ENCODE results near the gene OSTM1.
"Not testable (repeated sequence)": the region's sequence is repeated elsewhere in the genome, so short reads cannot be mapped to it uniquely, and the experiment has no call there.

OSTM1 gene

GRCh38 chr6:108009894-108010293, 64.6 kb downstream of the OSTM1 start:
- Histone ChIP-seq H3K4me3 (ENCODE audit: low read depth in 1 of 2, low read length in 2 of 2) (no peak overlapping the region), H3K27me3 (ENCODE audit: control insufficient read depth in 1 of 2, insufficient read depth in 2 of 2, low read length in 2 of 2) (no peaks in the 10 kb centered on the region), H3K9me3 (ENCODE audit: low read length) (no peaks in the 10 kb centered on the region), H3K36me3 (ENCODE audit: insufficient read depth, low read length) (no peaks in the 10 kb centered on the region), H3K4me1 (ENCODE audit: insufficient read depth, low read length) (no peaks in the 10 kb centered on the region), H3K9ac (ENCODE audit: low read length) (no peak overlapping the region), H3K27ac (ENCODE audit: low read depth, low read length) (no peak overlapping the region)

- not testable (repeated sequence) for H3K9me3 ChIP-seq (ENCODE audit: low read length); H3K27me3 ChIP-seq (ENCODE audit: control insufficient read depth in 1 of 2, insufficient read depth in 2 of 2, low read length in 2 of 2); H3K27ac ChIP-seq (ENCODE audit: low read depth, low read length); H3K4me1 ChIP-seq (ENCODE audit: insufficient read depth, low read length); H3K9ac ChIP-seq (ENCODE audit: low read length); H3K4me3 ChIP-seq (ENCODE audit: low read depth in 1 of 2, low read length in 2 of 2); H3K36me3 ChIP-seq (ENCODE audit: insufficient read depth, low read length)
These were observed 65.3 kb downstream of the OSTM1 start for GRCh38 chr6:108009258-108009657.

- Histone ChIP-seq H3K9ac (ENCODE audit: low read length) (no peak overlapping the region), H3K36me3 (ENCODE audit: insufficient read depth, low read length) (no peaks in the 10 kb centered on the region), H3K4me3 (ENCODE audit: low read depth in 1 of 2, low read length in 2 of 2) (no peak overlapping the region), H3K4me1 (ENCODE audit: insufficient read depth, low read length) (no peaks in the 10 kb centered on the region), H3K27ac (ENCODE audit: low read depth, low read length) (no peak overlapping the region), H3K27me3 (ENCODE audit: control insufficient read depth in 1 of 2, insufficient read depth in 2 of 2, low read length in 2 of 2) (no peaks in the 10 kb centered on the region), H3K9me3 (ENCODE audit: low read length) (no peaks in the 10 kb centered on the region)
These were observed 66.2 kb downstream of the OSTM1 start for GRCh38 chr6:108008363-108008762.

- Histone ChIP-seq H3K36me3 (ENCODE audit: insufficient read depth, low read length) (no peaks in the 10 kb centered on the region), H3K27me3 (ENCODE audit: control insufficient read depth in 1 of 2, insufficient read depth in 2 of 2, low read length in 2 of 2) (no peaks in the 10 kb centered on the region), H3K27ac (ENCODE audit: low read depth, low read length) (no peak overlapping the region), H3K9me3 (ENCODE audit: low read length) (no peaks in the 10 kb centered on the region), H3K4me3 (ENCODE audit: low read depth in 1 of 2, low read length in 2 of 2) (no peak overlapping the region), H3K4me1 (ENCODE audit: insufficient read depth, low read length) (no peaks in the 10 kb centered on the region), H3K9ac (ENCODE audit: low read length) (no peak overlapping the region)
These were observed 68.6 kb downstream of the OSTM1 start for GRCh38 chr6:108005961-108006360.

- Histone ChIP-seq H3K27ac (ENCODE audit: low read depth, low read length) (no peak overlapping the region), H3K4me1 (ENCODE audit: insufficient read depth, low read length) (no peaks in the 10 kb centered on the region), H3K9ac (ENCODE audit: low read length) (no peak overlapping the region), H3K4me3 (ENCODE audit: low read depth in 1 of 2, low read length in 2 of 2) (no peak overlapping the region), H3K9me3 (ENCODE audit: low read length) (no peaks in the 10 kb centered on the region), H3K27me3 (ENCODE audit: control insufficient read depth in 1 of 2, insufficient read depth in 2 of 2, low read length in 2 of 2) (no peaks in the 10 kb centered on the region), H3K36me3 (ENCODE audit: insufficient read depth, low read length) (no peaks in the 10 kb centered on the region)
These were observed 69.7 kb downstream of the OSTM1 start for GRCh38 chr6:108004861-108005260.

GRCh38 chr6:108002365-108003221, 71.9 kb downstream of the OSTM1 start:
- Histone ChIP-seq H3K4me1 (ENCODE audit: insufficient read depth, low read length) (no peaks in the 10 kb centered on the region), H3K27me3 (ENCODE audit: control insufficient read depth in 1 of 2, insufficient read depth in 2 of 2, low read length in 2 of 2) (no peaks in the 10 kb centered on the region), H3K9ac (ENCODE audit: low read length) (no peak overlapping the region), H3K27ac (ENCODE audit: low read depth, low read length) (no peak overlapping the region), H3K9me3 (ENCODE audit: low read length) (no peaks in the 10 kb centered on the region), H3K36me3 (ENCODE audit: insufficient read depth, low read length) (no peaks in the 10 kb centered on the region), H3K4me3 (ENCODE audit: low read depth in 1 of 2, low read length in 2 of 2) (no peak overlapping the region)

- Histone ChIP-seq H3K9ac (ENCODE audit: low read length) (no peak overlapping the region), H3K27ac (ENCODE audit: low read depth, low read length) (no peak overlapping the region), H3K27me3 (ENCODE audit: control insufficient read depth in 1 of 2, insufficient read depth in 2 of 2, low read length in 2 of 2) (no peaks in the 10 kb centered on the region), H3K9me3 (ENCODE audit: low read length) (no peaks in the 10 kb centered on the region), H3K4me1 (ENCODE audit: insufficient read depth, low read length) (no peaks in the 10 kb centered on the region), H3K36me3 (ENCODE audit: insufficient read depth, low read length) (no peaks in the 10 kb centered on the region), H3K4me3 (ENCODE audit: low read depth in 1 of 2, low read length in 2 of 2) (no peak overlapping the region)
These were observed 72.8 kb downstream of the OSTM1 start for GRCh38 chr6:108001696-108002231.

- not testable (repeated sequence) for H3K4me1 ChIP-seq (ENCODE audit: insufficient read depth, low read length); H3K36me3 ChIP-seq (ENCODE audit: insufficient read depth, low read length); H3K4me3 ChIP-seq (ENCODE audit: low read depth in 1 of 2, low read length in 2 of 2); H3K9ac ChIP-seq (ENCODE audit: low read length); H3K27me3 ChIP-seq (ENCODE audit: control insufficient read depth in 1 of 2, insufficient read depth in 2 of 2, low read length in 2 of 2); H3K9me3 ChIP-seq (ENCODE audit: low read length); H3K27ac ChIP-seq (ENCODE audit: low read depth, low read length)
These were observed 74.3 kb downstream of the OSTM1 start for GRCh38 chr6:108000259-108000658.

GRCh38 chr6:107999341-107999740, 75.2 kb downstream of the OSTM1 start:
- H3K9me3 ChIP-seq (ENCODE audit: low read length) = no peaks in the 10 kb centered on the region

GRCh38 chr6:107991772-107992550, 82.6 kb downstream of the OSTM1 start:
- H3K36me3 ChIP-seq (ENCODE audit: insufficient read depth, low read length) = no peaks in the 10 kb centered on the region
- H3K4me1 ChIP-seq (ENCODE audit: insufficient read depth, low read length) = no peaks in the 10 kb centered on the region
- H3K9me3 ChIP-seq (ENCODE audit: low read length) = no peaks in the 10 kb centered on the region
- H3K9ac ChIP-seq (ENCODE audit: low read length) = no peak overlapping the region
- no peak overlapping the region for H3K27ac ChIP-seq (ENCODE audit: low read depth, low read length)
- no peaks in the 10 kb centered on the region for H3K27me3 ChIP-seq (ENCODE audit: control insufficient read depth in 1 of 2, insufficient read depth in 2 of 2, low read length in 2 of 2)
- H3K4me3 ChIP-seq (ENCODE audit: low read depth in 1 of 2, low read length in 2 of 2) = no peak overlapping the region

More at GRCh38 chr6:107999341-107999740, 75.2 kb downstream of the OSTM1 start:
- H3K27ac ChIP-seq (ENCODE audit: low read depth, low read length) = no peak overlapping the region
- no peak overlapping the region for H3K4me3 ChIP-seq (ENCODE audit: low read depth in 1 of 2, low read length in 2 of 2)
- no peak overlapping the region for H3K9ac ChIP-seq (ENCODE audit: low read length)
- no peaks in the 10 kb centered on the region for H3K36me3 ChIP-seq (ENCODE audit: insufficient read depth, low read length)
- no peaks in the 10 kb centered on the region for H3K27me3 ChIP-seq (ENCODE audit: control insufficient read depth in 1 of 2, insufficient read depth in 2 of 2, low read length in 2 of 2)
- no peaks in the 10 kb centered on the region for H3K4me1 ChIP-seq (ENCODE audit: insufficient read depth, low read length)
